HepG2 (cell line): Measurements from ENCODE around the gene ITPR1. TPM values are rescaled to one million over a fixed set of nuclear protein-coding genes. Genes with fewer than 3 reads are reported as not detected.
A peak's percentile ranks its signal among the peaks of the same experiment; 100 is the strongest.

ENCODE experiments used
- ATAC-seq: fragments of 200-7000 bp; cut with Tn5 transposase; 3 replicates; pipeline ENCODE4 v1.9.1; 2020; ENCODE audit warnings: mild to moderate bottlenecking, moderate library complexity
- BruUV-seq: library from RNA; stranded (reverse); fragments of 400-500 nt; replicated peaks from 2 replicates; lab custom pipeline; 2021; lab: Mats Ljungman, UMichigan
- CTCF ChIA-PET: fragments of 300-600 bp; formaldehyde crosslinking; extraction: SDS; loops from one replicate; lab custom pipeline; 2021; ENCODE audit warnings: low total read pairs, inconsistent platforms, low intra/inter-chr PET ratio; lab: Yijun Ruan, JAX
- POLR2A ChIA-PET: fragments of 350-600 bp; sonication (Branson Sonifier 250); formaldehyde crosslinking; loops from one replicate; lab custom pipeline; 2020; ENCODE audit warnings: antibody characterized with exemption, inconsistent platforms; lab: Yijun Ruan, JAX
- DNase-seq: peaks from one replicate; pipeline ENCODE4 v3.0.0-alpha.2; 2015; ENCODE audit warnings: low spot score
- FAIRE-seq: peaks from 3 replicates; lab custom pipeline; 2011; peaks lifted over from hg19 to GRCh38; lab: Jason Lieb, UNC
- H2AFZ ChIP-seq: one replicate; pipeline ENCODE4 v1.6.1; 2011; ENCODE audit warnings: low read length, inconsistent platforms
- H3K27ac ChIP-seq: fragments of 300-600 bp; 3 replicates; pipeline ENCODE4 v1.8.0; 2011; ENCODE audit warnings: mixed run types, mild to moderate bottlenecking, mixed read lengths, low read length, inconsistent platforms; ENCODE audit not compliant: insufficient read depth; ENCODE audit errors: extremely low read length
- H3K27me3 ChIP-seq, 2 experiments: fragments of 200-600 bp in 1 of 2; 2 replicates in 1 of 2; 3 replicates in 1 of 2; pipeline versions ENCODE4 v1.6.0 to v1.8.0; 2011; ENCODE audit warnings: low read length in 2 of 2, mild to moderate bottlenecking in 2 of 2, moderate library complexity in 2 of 2, inconsistent platforms in 1 of 2; ENCODE audit not compliant: insufficient read depth in 2 of 2, control insufficient read depth in 1 of 2
- H3K36me3 ChIP-seq, 2 experiments: fragments of 200-600 bp in 1 of 2; replicated peaks in 1 of 2; 2 replicates in 1 of 2; 3 replicates in 1 of 2; pipeline versions ENCODE4 v1.5.1 to v1.8.0; 2011; ENCODE audit warnings: low read length in 2 of 2, inconsistent platforms in 1 of 2; ENCODE audit not compliant: insufficient read depth in 2 of 2, control insufficient read depth in 1 of 2
- H3K4me1 ChIP-seq: 2 replicates; pipeline ENCODE4 v1.5.1; 2012; ENCODE audit warnings: low read length, inconsistent platforms; ENCODE audit not compliant: insufficient read depth
- H3K4me2 ChIP-seq: 2 replicates; pipeline ENCODE4 v1.6.0; 2011; ENCODE audit warnings: low read depth, low read length, inconsistent platforms
- H3K4me3 ChIP-seq, 3 experiments: fragments of 200-600 bp in 1 of 3; sonication (generic), shearing (Covaris generic) in 1 of 3; replicated peaks in 1 of 3; 2 replicates each; pipeline ENCODE4 v1.5.1; 2011 to 2016; ENCODE audit warnings: low read length in 3 of 3, inconsistent platforms in 2 of 3, low read depth in 2 of 3, mild to moderate bottlenecking in 2 of 3, control low read depth in 1 of 3, mixed read lengths in 1 of 3; ENCODE audit not compliant: insufficient read depth in 1 of 3
- H3K79me2 ChIP-seq: one replicate; pipeline ENCODE4 v1.6.1; 2011; ENCODE audit warnings: low read length, inconsistent platforms; ENCODE audit not compliant: insufficient read depth
- H3K9ac ChIP-seq: 2 replicates; pipeline ENCODE4 v1.6.0; 2011; ENCODE audit warnings: mild to moderate bottlenecking, low read depth, low read length, inconsistent platforms; ENCODE audit not compliant: insufficient read depth
- H3K9me3 ChIP-seq: 2 replicates; pipeline ENCODE4 v1.5.1; 2012; ENCODE audit warnings: mild to moderate bottlenecking, low read length
- H4K20me1 ChIP-seq: 2 replicates; pipeline ENCODE4 v1.6.0; 2011; ENCODE audit warnings: inconsistent platforms, mild to moderate bottlenecking, low read length, moderate library complexity; ENCODE audit not compliant: insufficient read depth
- CENPX ChIP-seq: sonication (generic); formaldehyde crosslinking; IDR thresholded peaks from 2 replicates; pipeline ENCODE4 v1.9.0; 2021; ENCODE audit warnings: mild to moderate bottlenecking, missing genetic modification reagents, moderate library complexity
- MXD1 ChIP-seq: sonication (generic); formaldehyde crosslinking; IDR thresholded peaks from 2 replicates; pipeline ENCODE4 v1.4.0; 2020; ENCODE audit warnings: mild to moderate bottlenecking, missing genetic modification reagents
- RBAK ChIP-seq: sonication (generic); formaldehyde crosslinking; IDR thresholded peaks from 2 replicates; pipeline ENCODE4 v1.5.1; 2020; ENCODE audit warnings: mild to moderate bottlenecking, missing genetic modification reagents
- SKI ChIP-seq: fragments of 450-650 bp; IDR thresholded peaks from one replicate; pipeline ENCODE4 v1.6.1; 2018; ENCODE audit warnings: mild to moderate bottlenecking; ENCODE audit not compliant: partially characterized antibody
- SRF ChIP-seq: IDR thresholded peaks from 2 replicates; pipeline ENCODE4 v1.6.1; 2011; ENCODE audit warnings: mild to moderate bottlenecking, low read depth, low read length, moderate library complexity
- TERF1 ChIP-seq: sonication (generic); formaldehyde crosslinking; IDR thresholded peaks from 2 replicates; pipeline ENCODE4 v1.8.0; 2022; ENCODE audit warnings: mild to moderate bottlenecking, missing genetic modification reagents, moderate library complexity
- TFDP1 ChIP-seq: IDR thresholded peaks from 2 replicates; pipeline ENCODE4 v1.6.1; 2016; ENCODE audit warnings: missing compliant biosample characterization, missing genetic modification reagents, borderline replicate concordance
- ZFYVE20 ChIP-seq: sonication (generic); formaldehyde crosslinking; IDR thresholded peaks from 2 replicates; pipeline ENCODE4 v1.8.0; 2023; ENCODE audit warnings: low read depth, mild to moderate bottlenecking, moderate library complexity, missing genetic modification reagents, borderline replicate concordance
- ZNF232 ChIP-seq: sonication (generic); formaldehyde crosslinking; IDR thresholded peaks from 2 replicates; pipeline ENCODE4 v1.4.0; 2020; ENCODE audit warnings: missing genetic modification reagents, borderline replicate concordance
- ZNF329 ChIP-seq: sonication (generic); formaldehyde crosslinking; IDR thresholded peaks from 2 replicates; pipeline ENCODE4 v1.9.0; 2021; ENCODE audit warnings: low read depth, mild to moderate bottlenecking, missing genetic modification reagents
- ZNF33B ChIP-seq: sonication (generic); formaldehyde crosslinking; IDR thresholded peaks from 2 replicates; pipeline ENCODE4 v1.5.1; 2020; ENCODE audit warnings: mild to moderate bottlenecking, missing genetic modification reagents
- ZNF556 ChIP-seq: sonication (generic); formaldehyde crosslinking; IDR thresholded peaks from 2 replicates; pipeline ENCODE4 v1.4.0; 2020; ENCODE audit warnings: mild to moderate bottlenecking, missing genetic modification reagents, borderline replicate concordance
- ZNF563 ChIP-seq: sonication (generic); formaldehyde crosslinking; IDR thresholded peaks from 2 replicates; pipeline ENCODE4 v1.8.0; 2022; ENCODE audit warnings: mild to moderate bottlenecking, moderate library complexity, missing genetic modification reagents
- ZNF589 ChIP-seq: sonication (generic); formaldehyde crosslinking; conservative IDR thresholded peaks from 2 replicates; pipeline ENCODE4 v1.8.0; 2022; ENCODE audit warnings: mild to moderate bottlenecking, moderate library complexity, missing genetic modification reagents
- ZNF75D ChIP-seq: sonication (generic); formaldehyde crosslinking; IDR thresholded peaks from 2 replicates; pipeline ENCODE4 v1.8.1; 2023; ENCODE audit warnings: missing genetic modification reagents, mild to moderate bottlenecking, borderline replicate concordance
- ZNF850 ChIP-seq: sonication (generic); formaldehyde crosslinking; conservative IDR thresholded peaks from 2 replicates; pipeline ENCODE4 v1.9.0; 2021; ENCODE audit warnings: mild to moderate bottlenecking, missing genetic modification reagents
- ZSCAN20 ChIP-seq: sonication (generic); formaldehyde crosslinking; IDR thresholded peaks from 2 replicates; pipeline ENCODE4 v1.4.0; 2020; ENCODE audit warnings: missing genetic modification reagents, mild to moderate bottlenecking, borderline replicate concordance
- WGBS: methylation state at CpG from one replicate; pipeline ENCODE4 v1.1.6; 2017; ENCODE audit warnings: low lambda C conversion rate; 5-methylcytosine and 5-hydroxymethylcytosine counted together
- in situ Hi-C: cut with HindIII; loops from 2 replicates; pipeline ENCODE4 v1.10.0; 2017; ENCODE audit warnings: low pct_unique_long_range_greater_than_20kb; ENCODE audit not compliant: extremely low pct_ligation_motif_present
- intact Hi-C: fragments of 100-400 bp; cut with micrococcal nuclease; formaldehyde crosslinking; loops from one replicate; pipeline ENCODE4 v1.10.0; 2022; ENCODE audit not compliant: unreplicated experiment
- polyA plus RNA-seq, 8 experiments: library from polyadenylated mRNA; depleted of rRNA in 3 of 8; stranded (reverse) in 7 of 8; unstranded in 1 of 8; fragments of >200 nt; fragmentation: Illumina TruSeq in 4 of 8; extraction: Trizol in 4 of 8; gene quantifications; 2 replicates each; pipeline versions ENCODE4 v1.2.1 to v1.2.3, GENCODE V29; 2011 to 2016; ENCODE audit warnings: low read depth in 4 of 8, missing spikeins in 1 of 8, mixed read lengths in 1 of 8; ENCODE audit not compliant: insufficient read depth in 1 of 8
- total RNA-seq, 5 experiments: library from RNA; depleted of rRNA; stranded (reverse); fragments of >200 nt; fragmentation: Illumina TruSeq; extraction: Trizol; gene quantifications; 2 replicates each; pipeline ENCODE4 v1.2.3, GENCODE V29; 2016; ENCODE audit warnings: low read depth in 1 of 5
- TF ChIP-seq, protein P1 (sequence below): IDR thresholded peaks from 2 replicates; pipeline ENCODE4 v1.6.1; 2016; ENCODE audit warnings: mild to moderate bottlenecking, missing biosample characterization, missing genetic modification reagents
- TF ChIP-seq, protein P2 (sequence below), 2 experiments: fragments of 450-650 bp in 1 of 2; sonication (generic) in 1 of 2; formaldehyde crosslinking; IDR thresholded peaks; 2 replicates each; pipeline versions ENCODE4 v1.5.0 to v1.8.0; 2020 to 2022; ENCODE audit warnings: mild to moderate bottlenecking in 1 of 2, missing genetic modification reagents in 1 of 2

The ITPR1 gene
- total and polyA plus RNA-seq, 2 of the 13 experiments (the other 11 are each of a cell fraction or from before 2014, with no cell fraction given) = 10.0 to 11.4 TPM

GRCh38 chr3:4752201-4753072, 259.3 kb downstream of the ITPR1 start:
- ChIA-PET CTCF (no interaction called here), POLR2A (interaction anchor here (0.7 to 1.9 kb wide), 8 partner anchors 8 to 444 kb away, joined by 3 to 20 read pairs (median 3); partner anchors contain the start of gene BHLHE40)
- intact Hi-C loops = no loop called here
- 30% methylated on average over 17 of the region's 17 CpGs for WGBS
- no TSS peak for BruUV-seq
- no peaks in the 10 kb centered on the region for H3K9me3 ChIP-seq
- DNase-seq = peak; percentile 92
- no peak overlapping the region; a peak in 1 of 6 replicates for H3K4me3 ChIP-seq
- in situ Hi-C loops = no loop called here
- peak; percentile 97 for ATAC-seq
- FAIRE-seq = peak; percentile 95
- no peaks in the 10 kb centered on the region for H3K79me2 ChIP-seq
- H3K27me3 ChIP-seq = no peaks in the 10 kb centered on the region
- H3K4me1 ChIP-seq = peaks cover 77% of the 10 kb centered on the region
- peak overlapping the region; percentile 88 for H3K27ac ChIP-seq
- no peak overlapping the region for H2AFZ ChIP-seq
- H3K9ac ChIP-seq = peak overlapping the region; percentile 39
- H3K36me3 ChIP-seq = no peaks in the 10 kb centered on the region; a peak in 1 of 5 replicates
- peak overlapping the region; percentile 54 for H3K4me2 ChIP-seq
- no peaks in the 10 kb centered on the region for H4K20me1 ChIP-seq
- TF ChIP-seq ZNF556 = no peak; the same call in 1 of the 2 replicates
- peak; percentile 54; the same call in 1 of the 2 replicates for TF ChIP-seq ZNF589 (CRISPR knock-in tag)
- no peak; the same call in 1 of the 2 replicates for TF ChIP-seq TFDP1 (CRISPR knock-in tag)
- TF ChIP-seq, protein P1, sequence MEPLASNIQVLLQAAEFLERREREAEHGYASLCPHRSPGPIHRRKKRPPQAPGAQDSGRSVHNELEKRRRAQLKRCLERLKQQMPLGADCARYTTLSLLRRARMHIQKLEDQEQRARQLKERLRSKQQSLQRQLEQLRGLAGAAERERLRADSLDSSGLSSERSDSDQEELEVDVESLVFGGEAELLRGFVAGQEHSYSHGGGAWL (CRISPR knock-in tag) = no peak
- no peak for TF ChIP-seq CENPX (CRISPR knock-in tag)
- no peak; the same call in 1 of the 2 replicates for TF ChIP-seq ZNF850 (CRISPR knock-in tag)
- no peak for TF ChIP-seq ZNF33B
- TF ChIP-seq TERF1 (CRISPR knock-in tag) = no peak
- TF ChIP-seq MXD1 (CRISPR knock-in tag) = no peak; the same call in 1 of the 2 replicates
- TF ChIP-seq RBAK (CRISPR knock-in tag) = no peak
- TF ChIP-seq SRF = no peak
- no peak for TF ChIP-seq ZNF563 (CRISPR knock-in tag)
- no peak for TF ChIP-seq ZNF75D (CRISPR knock-in tag)
- 0 out of 2 replicates have a peak, but pooled peaks have one; percentile 12 for TF ChIP-seq ZNF329 (CRISPR knock-in tag)
- no peak for TF ChIP-seq ZFYVE20 (CRISPR knock-in tag)
- TF ChIP-seq SKI = peak; percentile 53
- TF ChIP-seq ZSCAN20 (CRISPR knock-in tag) = no peak
- TF ChIP-seq, protein P2, sequence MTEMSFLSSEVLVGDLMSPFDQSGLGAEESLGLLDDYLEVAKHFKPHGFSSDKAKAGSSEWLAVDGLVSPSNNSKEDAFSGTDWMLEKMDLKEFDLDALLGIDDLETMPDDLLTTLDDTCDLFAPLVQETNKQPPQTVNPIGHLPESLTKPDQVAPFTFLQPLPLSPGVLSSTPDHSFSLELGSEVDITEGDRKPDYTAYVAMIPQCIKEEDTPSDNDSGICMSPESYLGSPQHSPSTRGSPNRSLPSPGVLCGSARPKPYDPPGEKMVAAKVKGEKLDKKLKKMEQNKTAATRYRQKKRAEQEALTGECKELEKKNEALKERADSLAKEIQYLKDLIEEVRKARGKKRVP (CRISPR knock-in tag; IDR thresholded peaks at IDR 0.05) = peak in 1 of 2 experiments; percentile 42; a peak in 1 of 4 replicates
- TF ChIP-seq ZNF232 = no peak
